ENCODE results near the gene USH2A.

DNA sequence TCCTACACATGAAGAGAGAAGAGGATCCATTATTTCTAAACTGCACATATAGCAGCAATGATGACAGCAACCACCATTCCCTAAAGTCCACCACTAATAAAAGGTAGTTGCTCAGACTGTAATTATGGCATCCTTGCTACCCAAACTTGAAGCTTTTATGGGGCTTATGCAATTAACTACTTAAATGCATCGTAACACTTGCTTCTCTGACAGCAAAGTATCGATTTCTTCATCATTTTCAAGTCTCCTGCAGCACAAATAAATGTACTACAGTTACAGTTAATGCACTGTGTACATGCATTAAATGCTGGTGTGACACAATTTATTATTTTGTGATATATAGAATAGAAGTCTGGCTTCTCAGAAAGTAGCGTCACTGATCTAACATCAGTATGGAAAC lies 241.7 kb downstream of the USH2A start:
- TF ChIP-seq, protein P1, sequence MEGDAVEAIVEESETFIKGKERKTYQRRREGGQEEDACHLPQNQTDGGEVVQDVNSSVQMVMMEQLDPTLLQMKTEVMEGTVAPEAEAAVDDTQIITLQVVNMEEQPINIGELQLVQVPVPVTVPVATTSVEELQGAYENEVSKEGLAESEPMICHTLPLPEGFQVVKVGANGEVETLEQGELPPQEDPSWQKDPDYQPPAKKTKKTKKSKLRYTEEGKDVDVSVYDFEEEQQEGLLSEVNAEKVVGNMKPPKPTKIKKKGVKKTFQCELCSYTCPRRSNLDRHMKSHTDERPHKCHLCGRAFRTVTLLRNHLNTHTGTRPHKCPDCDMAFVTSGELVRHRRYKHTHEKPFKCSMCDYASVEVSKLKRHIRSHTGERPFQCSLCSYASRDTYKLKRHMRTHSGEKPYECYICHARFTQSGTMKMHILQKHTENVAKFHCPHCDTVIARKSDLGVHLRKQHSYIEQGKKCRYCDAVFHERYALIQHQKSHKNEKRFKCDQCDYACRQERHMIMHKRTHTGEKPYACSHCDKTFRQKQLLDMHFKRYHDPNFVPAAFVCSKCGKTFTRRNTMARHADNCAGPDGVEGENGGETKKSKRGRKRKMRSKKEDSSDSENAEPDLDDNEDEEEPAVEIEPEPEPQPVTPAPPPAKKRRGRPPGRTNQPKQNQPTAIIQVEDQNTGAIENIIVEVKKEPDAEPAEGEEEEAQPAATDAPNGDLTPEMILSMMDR (IDR thresholded peaks at IDR 0.05) = no peak
- TF ChIP-seq POLR2AphosphoS5 (IDR thresholded peaks at IDR 0.05) = no peak
- no peak for TF ChIP-seq EP300 (IDR thresholded peaks at IDR 0.05)
